GM21381 (cell line): ENCODE results near the gene TYK2.
A peak's percentile ranks its signal among the peaks of the same experiment; 100 is the strongest.

Source experiments
- ATAC-seq: cut with Tn5 transposase; IDR thresholded peaks from one replicate; pipeline ENCODE4 v1.9.1; 2021; ENCODE audit warnings: mild to moderate bottlenecking, moderate library complexity; ENCODE audit not compliant: unreplicated experiment

TYK2 gene

DNA sequence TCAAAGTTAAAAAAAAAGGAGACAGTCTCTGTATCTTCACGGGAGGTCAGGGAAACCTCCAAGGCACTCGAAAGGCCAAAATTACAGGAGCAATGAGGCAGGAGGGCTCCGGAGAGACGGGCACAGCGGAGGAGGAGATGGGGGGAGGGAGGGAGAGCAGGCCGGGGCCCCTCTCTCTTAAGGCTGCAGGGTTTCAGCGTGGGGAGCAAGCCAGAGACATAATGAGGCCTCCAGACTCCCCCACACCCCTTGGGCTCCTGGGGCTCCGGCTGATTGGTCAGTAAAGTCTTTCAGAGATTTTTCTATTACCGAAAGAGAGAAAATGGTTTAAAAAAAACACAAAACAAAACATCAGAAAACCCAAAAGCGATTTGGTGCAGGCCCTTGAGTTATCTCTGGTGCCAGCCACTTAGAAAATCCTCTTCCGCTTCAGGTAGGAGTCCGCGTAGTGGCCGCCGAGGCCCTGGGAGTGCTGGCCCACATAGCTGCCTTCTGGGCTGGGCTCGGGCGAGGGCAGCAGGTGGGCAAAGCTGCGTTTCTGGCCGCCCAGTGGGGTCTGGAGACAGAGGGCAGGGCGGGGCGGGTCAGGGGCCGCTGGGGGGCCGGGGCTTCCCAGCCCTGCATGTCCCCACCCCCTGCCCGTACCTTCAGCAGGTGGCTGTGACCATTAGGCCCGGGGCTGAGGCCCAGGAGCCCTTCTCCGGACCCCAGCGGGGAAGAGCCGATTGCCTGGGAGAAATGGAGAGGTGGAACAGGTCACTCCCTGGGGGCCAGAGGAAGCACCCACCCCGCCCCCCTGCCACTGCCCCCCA is 63.1 kb downstream of the TYK2 start:
- no peak for ATAC-seq

- peak; percentile 6 for ATAC-seq
Measured at GRCh38 chr19:10316229-10317044, 63.9 kb downstream of the TYK2 start.

- peak; percentile 81 for ATAC-seq
Measured at GRCh38 chr19:10315335-10316214, 64.8 kb downstream of the TYK2 start, which contains the start of gene FDX2. TSS of gene FDX2 (minus strand) at chr19:10316015. CDS start at chr19:10315996, 19 bp downstream.

GRCh38 chr19:10309423-10309822 is 70.9 kb downstream of the TYK2 start, which contains the start of gene ZGLP1:
TSS of gene ZGLP1 (minus strand) at chr19:10309815.
- ATAC-seq, result no peak

DNA sequence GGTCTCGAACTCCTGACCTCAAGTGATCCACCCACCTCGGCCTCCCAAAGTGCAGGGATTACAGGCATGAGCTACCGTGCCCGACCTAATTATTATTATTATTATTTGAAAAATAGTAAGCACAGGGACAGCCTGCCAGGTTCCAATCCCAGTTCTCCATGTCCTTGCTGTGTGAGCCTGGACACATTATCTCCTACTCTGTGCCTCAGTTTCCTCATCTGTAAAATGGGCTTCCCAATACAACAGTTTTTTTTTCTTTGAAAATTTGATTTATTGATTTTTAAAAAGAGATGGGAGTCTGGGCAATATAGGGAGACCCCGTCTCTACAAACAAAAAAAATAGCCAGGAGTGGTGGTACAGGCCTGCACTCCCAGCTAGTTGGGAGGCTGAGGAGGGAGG is 74.0 kb downstream of the TYK2 start:
- ATAC-seq, result no peak

GRCh38 chr19:10305139-10305806 is 75.1 kb downstream of the TYK2 start:
- no peak for ATAC-seq
